SIG-M5 treated with dmso at 0.1 percent for 504 hours (cell line): Measurements from ENCODE around the gene TTC39A.

Experiments used
- DNase-seq: peaks from one replicate; lab custom pipeline; 2025; ENCODE audit not compliant: unreplicated experiment; lab: John Stamatoyannopoulos, UW

TTC39A gene

DNA sequence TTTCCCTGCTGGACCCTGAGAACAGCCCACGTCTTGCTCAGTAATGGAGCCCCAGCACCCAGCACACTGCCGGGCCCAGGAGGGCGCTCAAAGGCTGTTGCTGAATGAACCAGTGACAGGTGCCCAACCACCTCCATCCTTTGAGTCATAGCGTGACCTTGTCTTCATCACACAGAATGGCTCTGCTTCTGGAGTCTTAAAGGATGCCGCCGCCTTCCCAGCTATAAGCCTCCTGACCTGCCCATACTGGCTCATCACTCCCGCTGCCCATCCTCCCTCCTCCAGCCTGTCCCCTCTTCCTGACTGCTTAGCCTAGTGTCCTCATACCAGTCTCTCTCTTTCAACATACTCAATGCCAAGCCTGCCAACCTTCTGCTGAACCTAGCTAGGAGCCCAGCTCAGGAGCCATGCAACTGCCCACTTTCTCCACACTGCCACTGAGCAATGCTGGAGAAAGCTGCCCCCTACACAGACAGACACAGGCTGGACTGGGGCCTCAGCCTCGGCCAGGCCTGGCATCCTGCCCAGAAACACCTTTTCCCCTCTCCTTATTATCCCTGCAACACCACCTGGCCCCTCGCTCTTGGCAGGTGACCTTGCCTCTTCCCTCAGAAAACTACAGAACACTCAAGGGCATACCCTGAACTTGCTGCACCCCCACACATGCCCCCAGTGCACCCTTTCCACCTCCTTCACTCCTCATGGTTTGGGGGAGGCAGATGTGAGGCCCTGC lies 14.1 kb downstream of the TTC39A start:
- no peak for DNase-seq

DNA sequence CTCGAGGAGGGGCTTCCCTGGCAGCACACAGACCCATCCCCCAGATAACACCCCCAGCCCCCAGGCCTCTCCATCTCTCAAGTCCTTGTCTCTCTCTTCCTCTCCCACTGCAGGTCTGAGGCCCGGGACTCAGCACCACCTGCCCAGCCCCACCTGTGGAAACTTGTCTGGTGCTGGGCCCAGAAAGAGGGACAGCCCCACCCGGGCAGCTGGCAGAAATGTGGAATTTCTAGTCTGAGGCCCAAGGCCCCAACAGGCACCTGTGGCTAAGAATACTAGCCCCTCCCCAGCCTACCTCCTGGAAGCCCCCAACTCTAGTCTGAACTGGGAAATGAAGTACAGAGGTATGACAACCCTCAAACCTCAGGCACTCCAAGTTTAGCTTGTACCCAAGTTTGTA lies 15.4 kb downstream of the TTC39A start:
- no peak for DNase-seq

DNA sequence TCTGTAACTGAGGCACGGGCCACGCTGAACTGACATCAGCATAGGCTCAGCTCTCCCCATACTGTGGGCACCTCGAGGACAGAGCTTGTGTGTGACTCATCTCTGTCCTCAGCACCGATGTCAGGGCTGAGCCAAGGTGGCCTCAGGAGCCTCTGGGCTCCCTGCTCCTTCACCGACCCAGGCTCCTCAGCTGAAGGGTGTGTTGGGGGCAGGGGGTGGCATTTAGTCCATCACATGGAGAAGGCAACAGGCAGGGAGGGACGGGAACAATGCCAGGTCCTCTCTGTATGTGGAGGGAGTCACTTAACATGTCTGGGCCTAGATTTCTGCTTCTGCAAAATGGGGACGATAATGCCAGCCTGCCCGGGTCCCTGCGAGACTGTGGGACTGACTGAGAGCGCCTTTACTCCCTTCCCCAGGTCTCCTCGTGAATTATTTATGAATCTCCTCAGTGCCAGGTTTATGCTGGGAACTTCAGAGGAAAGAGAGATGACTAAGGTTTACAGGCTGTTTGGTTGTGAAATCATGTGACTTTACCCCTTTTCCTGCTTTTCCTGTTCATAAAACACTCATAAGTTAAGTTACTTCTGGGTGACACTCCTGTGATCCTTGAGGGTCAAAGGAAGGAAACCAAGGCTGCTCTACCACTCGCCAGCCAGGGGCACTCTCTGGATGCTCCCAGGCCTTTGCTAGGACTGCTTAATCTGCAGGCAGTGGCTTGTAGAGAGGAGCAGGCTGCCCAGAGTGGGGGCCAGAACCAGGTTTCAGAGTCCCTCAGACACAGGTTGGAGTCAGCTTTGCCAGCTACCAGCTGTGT lies 16.2 kb downstream of the TTC39A start:
- DNase-seq, result peak; percentile 29

DNA sequence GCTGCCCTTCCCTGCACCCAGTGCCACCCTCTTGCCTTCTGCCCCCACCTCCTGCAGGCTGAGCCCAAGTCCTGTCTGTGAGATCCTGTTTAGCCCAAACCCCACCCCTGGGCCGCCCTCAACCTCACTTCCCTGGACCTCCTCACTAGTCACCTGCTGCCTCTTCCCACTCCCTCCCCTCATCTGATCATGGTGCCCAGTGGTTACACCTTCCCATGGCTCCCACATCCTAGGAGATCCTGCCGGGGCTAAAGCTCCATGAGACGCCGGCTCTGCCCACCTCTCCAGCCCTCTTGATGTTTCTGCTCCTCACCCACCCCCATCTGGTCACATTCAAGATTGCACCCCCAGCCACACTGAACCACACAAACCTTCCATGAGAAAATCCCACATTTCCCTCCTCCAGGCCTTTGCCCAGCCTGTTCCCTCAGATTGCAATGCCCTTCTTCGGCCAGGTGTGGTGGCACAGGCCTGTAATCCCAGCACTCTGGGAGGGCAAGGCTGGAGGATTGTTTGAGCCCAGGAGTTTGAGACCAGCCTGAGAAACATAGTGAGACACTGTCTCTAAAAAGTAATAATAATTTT lies 17.0 kb downstream of the TTC39A start:
- no peak for DNase-seq

DNA sequence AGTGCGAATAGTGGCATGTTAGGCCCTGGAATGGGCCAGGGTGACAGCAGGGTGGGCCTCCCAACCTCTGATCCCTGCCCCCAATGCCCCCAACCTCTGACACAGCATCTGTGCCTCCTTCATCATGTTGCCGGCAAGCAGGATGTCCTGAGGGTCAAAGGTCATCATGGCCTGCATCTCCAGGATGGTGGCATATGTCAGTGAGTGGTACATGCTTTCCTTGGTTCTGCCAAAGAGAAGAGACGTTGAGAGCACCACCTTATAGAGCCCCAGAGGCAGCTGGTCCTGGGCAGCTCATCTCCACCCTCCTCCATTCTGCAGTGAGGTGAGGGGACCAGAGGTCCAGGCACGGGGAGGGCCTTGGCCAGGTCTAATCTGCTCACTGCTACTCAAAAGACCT lies 17.6 kb downstream of the TTC39A start:
- no peak for DNase-seq

DNA sequence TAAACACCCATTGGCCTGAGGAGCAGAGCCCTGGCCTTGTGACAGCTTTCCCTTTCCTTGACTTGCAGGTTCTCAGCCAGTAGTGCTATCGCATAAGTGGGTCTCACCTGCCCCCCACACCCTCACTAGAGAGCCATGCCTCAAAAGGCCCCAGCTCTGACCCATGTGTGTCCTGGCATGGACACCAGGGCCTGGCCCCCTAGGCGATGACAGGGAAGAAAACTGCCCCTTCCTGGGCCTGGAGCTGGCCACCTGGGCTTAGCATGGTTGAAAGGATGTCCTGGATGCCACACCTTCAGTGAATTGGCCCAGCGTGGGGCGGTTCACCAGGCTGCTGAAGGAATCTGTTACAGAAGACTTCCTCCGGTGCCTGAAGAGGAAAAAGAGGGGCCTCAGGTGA lies 18.5 kb downstream of the TTC39A start:
- DNase-seq, result no peak

DNA sequence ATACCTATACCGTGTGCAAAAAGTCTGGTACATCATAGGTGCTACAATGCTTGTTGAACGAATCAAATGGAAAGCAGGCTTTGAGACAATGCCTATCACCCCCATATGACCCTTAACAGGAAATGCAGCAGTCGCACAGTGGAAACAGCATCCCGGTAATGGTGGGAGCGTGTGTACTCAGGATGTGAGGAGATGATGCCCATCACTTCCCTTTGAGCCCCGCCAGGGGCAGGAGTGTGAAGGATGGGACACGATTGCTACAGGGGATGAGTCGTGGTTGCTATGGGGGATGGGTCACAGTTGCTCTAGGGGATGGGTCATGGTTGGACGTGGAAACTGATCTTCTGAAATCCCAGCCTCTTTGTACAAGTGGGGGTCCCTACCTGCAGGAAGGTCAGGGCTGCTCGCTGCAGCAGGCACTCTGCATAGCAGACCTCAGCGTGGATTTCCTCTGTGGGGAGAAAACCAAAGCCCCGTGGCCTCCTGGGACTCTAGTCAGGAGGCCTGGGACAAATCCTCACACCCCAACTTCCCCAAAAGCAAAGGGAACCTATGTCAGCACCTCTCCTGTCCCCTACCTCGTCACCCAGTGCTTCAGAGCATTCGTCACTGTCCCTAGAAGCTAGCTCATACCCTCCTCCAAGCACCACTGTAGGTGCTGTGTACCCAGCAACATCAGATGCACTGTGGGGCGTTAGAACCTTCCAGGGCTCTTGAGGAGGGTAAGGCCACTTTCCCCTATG lies 19.3 kb downstream of the TTC39A start:
- no peak for DNase-seq

DNA sequence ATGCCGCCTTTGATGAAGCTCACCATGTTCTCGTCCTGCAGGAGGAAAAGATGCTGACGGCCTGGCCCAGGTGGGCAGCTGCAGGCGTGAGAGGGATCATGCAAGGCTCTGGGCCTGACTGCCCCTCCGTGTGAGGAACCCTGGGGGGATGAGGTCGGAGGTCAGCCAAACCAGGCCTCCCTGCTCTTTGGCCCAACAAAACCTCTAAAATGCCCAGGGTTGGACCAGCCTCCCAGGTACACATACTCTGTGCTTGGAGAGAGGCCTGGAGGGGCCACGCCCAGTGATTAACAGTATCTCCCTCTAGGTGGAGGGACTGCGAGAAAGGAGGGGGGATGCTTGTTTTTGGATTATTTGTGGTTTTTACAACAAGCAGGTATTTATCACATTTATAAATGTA lies 21.1 kb downstream of the TTC39A start:
- DNase-seq, result no peak

DNA sequence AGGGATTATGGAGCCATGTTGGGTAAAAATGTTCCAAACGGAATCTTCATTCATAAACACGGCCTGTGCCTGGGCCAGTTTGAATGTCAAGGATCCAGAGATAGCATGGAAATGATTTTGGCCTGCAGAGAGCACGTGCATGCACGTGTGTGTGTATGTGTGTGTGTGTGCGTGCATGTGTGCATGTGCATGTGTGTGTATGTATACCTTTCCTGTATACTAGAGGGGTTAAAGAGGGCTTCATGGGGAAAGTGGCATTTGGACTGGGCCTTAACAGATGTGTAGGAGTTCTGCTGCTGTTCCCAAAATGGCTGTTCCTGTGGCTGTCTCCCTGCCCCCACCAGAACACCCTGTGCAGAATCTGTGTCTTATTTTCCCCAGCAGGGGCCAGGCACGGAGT lies 21.7 kb downstream of the TTC39A start:
- DNase-seq, result no peak

DNA sequence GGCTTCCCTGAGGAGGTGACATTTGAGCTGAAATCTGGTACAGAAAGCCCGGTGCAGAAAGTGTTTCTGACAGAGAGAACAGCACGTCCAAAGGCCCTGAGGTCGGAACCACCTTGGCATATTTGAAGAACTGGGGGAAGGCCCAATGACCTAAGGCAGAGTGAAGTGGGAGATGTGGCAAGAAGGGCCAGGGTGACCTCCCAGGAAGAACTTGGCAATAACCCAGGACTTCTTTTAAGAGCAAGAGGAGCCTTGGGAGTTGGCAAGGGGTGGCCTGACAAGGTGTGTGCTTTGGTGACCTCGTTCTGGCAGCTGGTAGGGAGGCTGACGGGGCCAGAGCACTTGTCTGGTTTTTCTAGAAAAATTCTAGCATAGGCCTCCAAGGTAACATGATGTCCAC lies 23.4 kb downstream of the TTC39A start:
- DNase-seq, result no peak

DNA sequence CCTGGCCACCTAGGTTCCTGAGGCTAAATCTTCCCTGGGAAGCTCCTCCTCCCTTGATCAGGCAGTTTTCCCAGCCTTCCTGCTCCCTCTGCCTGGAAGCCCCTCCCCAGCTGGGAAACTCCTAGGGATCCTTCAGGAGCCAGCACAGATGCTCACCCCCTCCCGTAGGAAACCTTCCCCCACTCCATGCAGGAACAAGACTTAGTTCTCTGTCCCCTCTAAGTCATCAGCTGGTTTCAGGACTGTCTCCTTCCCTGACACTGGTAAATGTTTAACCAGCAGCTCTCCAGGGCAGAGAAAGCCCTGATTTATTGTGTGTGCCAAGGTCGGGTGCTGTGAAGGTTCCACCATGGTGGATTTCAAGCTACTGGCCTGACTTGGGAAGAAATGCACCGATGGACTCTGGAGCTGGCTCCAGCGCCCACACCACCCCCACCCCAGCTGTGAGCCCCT lies 25.0 kb downstream of the TTC39A start:
- no peak for DNase-seq

DNA sequence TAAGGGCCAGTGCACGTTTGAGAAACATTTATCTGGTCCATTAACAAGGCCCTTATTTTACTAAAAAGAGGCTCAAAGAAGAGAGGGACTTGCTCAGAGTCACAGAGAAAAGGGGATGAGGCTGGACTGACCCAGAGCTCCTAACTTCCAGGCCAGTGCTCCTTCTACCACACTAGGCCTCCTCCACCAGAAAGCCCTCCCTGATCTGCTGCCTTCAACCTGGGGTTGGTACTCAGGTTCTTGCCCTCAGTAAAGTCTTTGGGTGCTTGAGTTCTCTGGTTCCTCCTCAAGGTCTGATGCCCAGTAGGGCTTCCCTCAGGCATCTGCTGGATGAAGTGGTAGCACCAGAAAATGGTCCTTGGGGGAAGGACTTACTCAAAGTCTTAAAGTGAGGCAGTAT lies 26.0 kb downstream of the TTC39A start:
- no peak for DNase-seq

DNA sequence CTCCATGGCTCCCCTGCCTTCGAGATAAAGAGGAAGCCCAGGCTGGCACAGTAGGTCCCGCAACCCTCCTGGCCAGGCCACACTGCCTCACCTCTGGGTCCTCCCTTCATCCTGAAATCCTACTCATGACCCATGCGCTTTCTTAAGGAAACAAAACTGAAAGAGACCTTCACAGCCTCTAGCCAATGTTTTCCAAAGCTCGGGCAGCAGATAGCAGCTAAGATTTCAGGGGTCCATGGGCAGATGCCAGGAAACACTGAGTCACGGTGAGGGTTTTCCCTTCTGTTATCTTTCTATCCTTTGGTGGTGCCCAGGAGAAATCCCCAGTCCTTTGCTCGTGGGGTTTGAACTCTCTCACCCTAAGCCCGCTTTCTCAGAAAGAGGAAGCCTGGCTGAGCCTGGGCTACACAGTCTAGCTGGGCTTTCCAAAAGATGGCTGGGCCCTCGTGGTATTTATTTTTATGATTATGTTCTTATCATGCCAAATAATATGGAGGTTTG lies 26.6 kb downstream of the TTC39A start:
- no peak for DNase-seq

DNA sequence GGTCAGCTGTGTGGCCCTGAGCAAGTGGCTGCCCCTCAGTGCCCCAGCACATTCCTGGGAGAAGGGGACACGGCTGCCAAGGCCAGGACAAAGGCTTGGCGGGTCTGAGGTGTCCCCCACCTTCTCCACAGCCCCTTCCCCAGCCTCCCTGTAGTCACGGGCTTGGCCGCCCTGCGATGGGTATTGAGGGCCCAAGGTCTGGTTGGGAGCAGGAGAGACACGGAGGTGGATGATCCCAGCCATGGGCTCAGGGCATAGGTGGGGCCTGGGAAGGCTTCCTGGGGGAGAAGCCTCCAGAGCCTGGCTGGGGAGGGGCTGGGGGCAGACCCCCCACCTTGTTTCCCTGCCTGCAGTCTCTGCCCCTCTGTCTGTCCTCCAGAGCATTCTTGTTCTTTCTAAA lies 27.0 kb downstream of the TTC39A start:
- DNase-seq, result no peak

DNA sequence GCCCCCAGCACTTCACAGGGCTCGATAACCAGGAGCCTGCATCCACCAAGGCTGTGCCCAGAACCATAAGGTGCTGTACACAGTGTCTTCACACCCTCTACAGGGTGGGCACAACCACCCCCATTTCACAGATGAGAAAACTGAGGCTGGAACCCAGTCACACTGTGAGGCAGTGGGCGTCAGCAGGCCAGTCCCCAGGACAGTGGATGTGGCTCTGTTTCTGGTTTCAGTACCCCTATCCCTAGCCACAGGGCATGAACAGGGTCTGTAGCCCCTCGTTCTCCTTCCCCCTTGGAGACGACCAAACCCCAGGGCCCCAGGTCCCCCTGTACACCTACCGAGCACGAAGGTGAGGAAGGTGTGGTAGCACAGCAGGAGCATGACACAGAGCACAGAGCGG lies 27.6 kb downstream of the TTC39A start:
- no peak for DNase-seq

DNA sequence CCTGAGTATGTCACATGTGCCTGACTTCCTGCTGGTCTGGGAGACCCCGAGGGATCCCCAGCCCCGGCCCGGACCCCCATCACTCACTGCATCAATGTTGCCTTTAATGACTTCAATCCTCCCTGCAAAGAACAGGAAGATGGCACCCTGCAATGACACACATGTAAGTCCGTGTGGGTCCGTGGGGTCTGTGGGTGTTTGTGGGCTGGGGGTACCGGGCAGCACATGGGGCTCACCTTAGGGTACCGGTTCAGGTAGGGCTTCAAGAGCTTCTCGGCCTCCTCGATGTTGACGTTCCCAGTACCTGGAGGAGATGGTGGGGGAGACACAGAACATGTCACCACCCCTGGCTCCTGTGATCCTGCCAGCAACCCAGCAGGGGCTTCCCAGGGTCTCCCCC lies 28.1 kb downstream of the TTC39A start:
- DNase-seq, result no peak

DNA sequence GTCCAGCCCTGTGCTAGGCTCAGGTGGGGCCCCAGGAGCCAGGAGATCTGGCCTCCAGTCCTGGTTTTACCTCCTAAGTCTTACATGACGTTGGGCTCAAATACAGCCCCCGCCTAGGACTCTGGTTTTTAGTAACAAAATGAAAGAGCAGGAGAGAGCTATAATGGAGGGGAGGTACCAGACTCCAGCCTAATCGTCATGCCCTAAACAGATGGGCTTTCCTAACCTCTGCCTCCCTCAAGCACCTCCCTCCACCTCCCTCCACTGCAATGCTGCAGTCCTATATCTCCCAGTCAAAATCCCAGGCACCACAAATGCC lies 28.6 kb downstream of the TTC39A start:
- DNase-seq, result no peak

DNA sequence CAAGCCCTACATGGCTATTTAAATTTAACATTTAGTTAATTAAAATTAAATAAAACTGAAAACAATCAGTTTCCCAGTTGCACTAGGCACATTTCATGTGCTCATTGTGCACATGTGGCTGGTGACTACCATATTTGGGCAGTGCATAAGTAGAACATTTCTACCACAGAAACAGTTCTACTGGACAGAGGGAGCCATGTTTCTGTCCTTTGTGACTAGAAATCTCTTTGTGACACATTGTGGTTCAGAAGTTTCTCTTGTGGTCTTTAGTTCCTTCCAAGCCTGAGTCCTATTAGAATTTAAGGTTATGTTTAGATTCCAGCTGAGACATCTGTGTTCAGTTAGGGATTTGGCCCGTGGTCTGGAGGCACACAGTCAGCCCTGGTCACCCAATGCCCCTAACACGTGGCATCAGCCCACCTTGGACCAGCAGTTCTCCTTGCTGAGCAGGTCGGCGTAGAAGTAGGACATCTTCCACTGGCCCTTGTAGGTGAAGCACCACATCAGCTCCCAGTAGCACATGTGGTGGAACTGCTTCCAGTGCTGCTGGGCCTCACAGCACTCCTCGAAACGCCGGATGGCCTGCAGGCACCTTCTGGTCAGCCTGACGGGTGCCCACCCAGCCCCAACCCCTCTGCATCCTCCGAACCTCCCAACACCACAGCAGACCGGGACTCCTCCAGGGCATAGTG lies 29.1 kb downstream of the TTC39A start:
- no peak for DNase-seq

DNA sequence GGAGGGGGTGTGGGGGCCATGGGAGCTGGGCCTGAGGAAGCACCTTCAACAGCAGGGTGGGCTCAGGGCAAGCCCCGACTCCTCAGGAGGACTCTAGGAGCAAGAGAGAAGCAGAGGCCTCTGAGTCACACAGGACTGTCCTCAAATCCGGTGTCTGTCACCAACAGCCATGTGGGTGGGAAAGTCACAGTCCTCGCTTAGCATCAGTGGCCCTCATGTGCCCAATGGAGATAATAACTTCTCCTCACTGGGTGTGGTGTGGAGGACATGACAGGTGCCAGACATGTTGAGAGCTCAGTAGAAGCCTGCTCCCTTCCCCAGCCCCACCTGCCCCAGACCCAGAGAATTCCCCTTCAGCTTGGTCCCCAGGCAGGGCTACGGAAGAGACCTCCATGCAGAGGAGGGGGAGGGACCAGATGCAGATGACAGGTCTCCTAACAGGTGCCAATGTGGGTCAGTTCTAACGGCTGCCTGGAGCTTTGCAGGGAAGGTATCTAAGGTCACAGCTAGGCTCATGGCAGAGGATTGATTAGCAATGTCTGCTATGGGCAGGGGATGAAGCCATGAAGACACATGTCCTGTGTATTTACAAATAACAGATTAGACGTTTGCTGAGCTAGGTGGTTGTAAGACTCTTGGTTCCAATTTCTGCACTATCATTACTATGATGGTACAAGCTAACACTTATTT lies 30.2 kb downstream of the TTC39A start:
- no peak for DNase-seq

DNA sequence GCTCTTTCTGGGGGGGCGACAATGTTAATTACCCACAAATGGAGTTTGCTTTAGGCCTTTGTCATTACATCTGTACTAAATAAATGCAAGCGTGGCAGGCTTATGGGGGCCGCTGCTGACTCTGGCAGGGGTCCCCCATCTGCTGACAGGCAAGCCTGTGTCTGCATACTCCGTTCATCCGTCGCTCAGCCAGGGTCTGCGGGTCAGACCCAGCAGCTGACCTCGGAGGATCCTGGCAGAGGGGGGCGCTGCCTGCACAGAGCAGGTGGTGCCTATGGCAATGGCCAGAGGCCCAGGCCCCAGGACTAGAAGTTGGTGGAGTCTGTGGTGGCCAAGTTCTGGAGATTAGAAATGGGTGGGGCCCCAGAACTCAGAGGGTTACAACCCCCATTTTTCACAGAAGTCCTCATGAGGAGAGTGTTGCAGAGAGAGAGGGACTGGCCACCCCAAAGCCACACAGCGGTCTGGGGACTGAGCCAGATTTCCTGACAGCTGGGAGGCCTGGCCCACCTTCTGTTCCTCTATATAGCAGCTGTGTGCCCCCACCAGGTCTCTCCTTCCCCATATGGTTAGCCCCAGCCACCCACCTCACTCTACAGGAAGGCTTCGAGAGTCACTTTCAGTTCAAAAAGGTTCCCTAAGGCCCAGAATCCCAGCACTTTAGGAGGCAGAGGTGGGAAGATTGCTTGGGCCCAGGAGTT lies 31.0 kb downstream of the TTC39A start:
- DNase-seq, result no peak
